Articular chondrocyte of knee joint (primary cell): ENCODE results near the gene DDAH1. TPM values are rescaled to one million over a fixed set of nuclear protein-coding genes. Genes with fewer than 3 reads are reported as not detected.

ENCODE experiments used
- small RNA-seq: library from RNA; depleted of rRNA; stranded (forward); fragments of <200 nt; gene quantifications from one replicate; pipeline ENCODE3, GENCODE V24; 2012
- total RNA-seq: library from RNA; depleted of rRNA; stranded (reverse); fragments of >200 nt; gene quantifications from 2 replicates; pipeline ENCODE4 v1.2.3, GENCODE V29; 2012

The DDAH1 gene
- total RNA-seq, result 108 and 134 TPM in 2 replicates

GRCh38 chr1:85465099-85465785 is at the start of gene DDAH1:
Gene DDAH1 (minus strand): TSS chr1:85465159. CDS start chr1:85465045, 114 bp downstream.

GRCh38 chr1:85276215-85276977 is 188.6 kb downstream of the DDAH1 start, which contains the start of gene BCL10:
Gene BCL10 (minus strand): TSS chr1:85276632. CDS start chr1:85276352, 280 bp downstream.

Small RNA genes within 50 kb of the gene (small RNA-seq; reads per million reads assigned to genes)
- not detected for gene RF00019

Other genes with a start within 250 kb of the DDAH1 start
- 13.5 and 14.6 TPM in 2 replicates for gene C1orf52, start 205.5 kb downstream of the DDAH1 start, total RNA-seq
- gene BCL10, start 188.5 kb downstream of the DDAH1 start, total RNA-seq, result 39.9 and 50.0 TPM in 2 replicates
- gene CCN1, start 115.6 kb upstream of the DDAH1 start, total RNA-seq, result 146 and 153 TPM in 2 replicates
- gene ZNHIT6, start 243.3 kb upstream of the DDAH1 start, total RNA-seq, result 20.4 and 25.0 TPM in 2 replicates